DND-41 (cell line): ENCODE measurements around the gene RAD51B.

Experiments
- ATAC-seq: fragments of 200-7000 bp; cut with Tn5 transposase; 3 replicates; pipeline ENCODE4 v1.9.1; 2021; ENCODE audit warnings: low read depth; ENCODE audit not compliant: insufficient read depth
- DNase-seq: peaks from one replicate; pipeline ENCODE4 v3.0.0-alpha.2; 2020
- H2AFZ ChIP-seq: 2 replicates; pipeline ENCODE4 v1.6.0; 2012; ENCODE audit warnings: low read depth, low read length
- H3K27ac ChIP-seq: 2 replicates; pipeline ENCODE4 v1.5.1; 2012; ENCODE audit warnings: low read length, inconsistent platforms
- H3K27me3 ChIP-seq: fragments of 200-600 bp; sonication (generic); 2 replicates; pipeline ENCODE4 v1.6.0; 2012; ENCODE audit warnings: low read length, mild to moderate bottlenecking, inconsistent platforms; ENCODE audit not compliant: insufficient read depth, poor library complexity
- H3K36me3 ChIP-seq: 2 replicates; pipeline ENCODE4 v1.5.1; 2012; ENCODE audit warnings: low read length, inconsistent platforms; ENCODE audit not compliant: insufficient read depth
- H3K4me1 ChIP-seq: 2 replicates; pipeline ENCODE4 v1.5.1; 2012; ENCODE audit warnings: mild to moderate bottlenecking, low read length; ENCODE audit not compliant: insufficient read depth
- H3K4me2 ChIP-seq: 2 replicates; pipeline ENCODE4 v1.6.0; 2012; ENCODE audit warnings: mild to moderate bottlenecking, moderate library complexity, low read length, inconsistent platforms; ENCODE audit not compliant: insufficient read depth
- H3K4me3 ChIP-seq, 2 experiments: fragments of 200-600 bp in 1 of 2; shearing (Covaris generic) in 1 of 2; 2 replicates each; pipeline ENCODE4 v1.5.1; 2012 to 2016; ENCODE audit warnings: inconsistent platforms in 2 of 2, low read length in 2 of 2, mild to moderate bottlenecking in 2 of 2, low read depth in 1 of 2, moderate library complexity in 1 of 2
- H3K79me2 ChIP-seq: 2 replicates; pipeline ENCODE4 v1.6.0; 2012; ENCODE audit warnings: low read length, inconsistent platforms; ENCODE audit not compliant: insufficient read depth
- H3K9ac ChIP-seq: 2 replicates; pipeline ENCODE4 v1.6.0; 2012; ENCODE audit warnings: low read depth, mild to moderate bottlenecking, inconsistent platforms, low read length, moderate library complexity
- H3K9me3 ChIP-seq: 2 replicates; pipeline ENCODE4 v1.5.1; 2012; ENCODE audit warnings: low read length, moderate library complexity, mild to moderate bottlenecking, inconsistent platforms; ENCODE audit not compliant: insufficient read depth, severe bottlenecking
- H4K20me1 ChIP-seq: 2 replicates; pipeline ENCODE4 v1.6.0; 2012; ENCODE audit warnings: low read length; ENCODE audit not compliant: insufficient read depth
- CTCF ChIP-seq: IDR thresholded peaks from 2 replicates; pipeline ENCODE4 v1.5.1; 2012; ENCODE audit warnings: borderline replicate concordance, low read length, moderate library complexity, mild to moderate bottlenecking; ENCODE audit not compliant: poor library complexity, severe bottlenecking; ENCODE audit errors: extremely low read depth
- EZH2 ChIP-seq: IDR thresholded peaks from 3 replicates; pipeline ENCODE4 v1.6.1; 2012; ENCODE audit warnings: borderline replicate concordance, low read depth, mild to moderate bottlenecking, moderate library complexity, low read length, inconsistent platforms; ENCODE audit not compliant: severe bottlenecking

RAD51B gene

GRCh38 chr14:67833403-67833802 lies 13.8 kb downstream of the RAD51B start:
- H2AFZ ChIP-seq = no peak overlapping the region
- peaks cover 5% of the 10 kb centered on the region; the same call in 1 of the 2 replicates for H3K79me2 ChIP-seq
- H3K4me2 ChIP-seq = no peak overlapping the region
- no peak for TF ChIP-seq EZH2
- H4K20me1 ChIP-seq = no peaks in the 10 kb centered on the region
- no peaks in the 10 kb centered on the region for H3K27me3 ChIP-seq
- H3K9me3 ChIP-seq = no peaks in the 10 kb centered on the region
- H3K27ac ChIP-seq = no peak overlapping the region
- H3K4me3 ChIP-seq = no peak overlapping the region
- DNase-seq (no peak), ATAC-seq (no peak)
- H3K4me1 ChIP-seq = no peaks in the 10 kb centered on the region
- peaks cover 28% of the 10 kb centered on the region for H3K36me3 ChIP-seq
- H3K9ac ChIP-seq = no peak overlapping the region

GRCh38 chr14:67835596-67835995 lies 16.0 kb downstream of the RAD51B start:
- Histone ChIP-seq H3K9me3 (no peaks in the 10 kb centered on the region), H3K79me2 (no peaks in the 10 kb centered on the region), H3K4me3 (no peak overlapping the region), H3K4me1 (no peaks in the 10 kb centered on the region), H3K27ac (no peak overlapping the region), H3K9ac (no peak overlapping the region), H3K27me3 (no peaks in the 10 kb centered on the region), H4K20me1 (no peaks in the 10 kb centered on the region), H3K36me3 (peaks cover 23% of the 10 kb centered on the region), H2AFZ (no peak overlapping the region), H3K4me2 (no peak overlapping the region)
- TF ChIP-seq CTCF (no peak), EZH2 (no peak)
- DNase-seq (no peak), ATAC-seq (no peak)

- peak; percentile 68 for DNase-seq
- no peak overlapping the region for H3K27ac ChIP-seq
- no peak overlapping the region for H2AFZ ChIP-seq
- TF ChIP-seq EZH2 (no peak), CTCF (peak; percentile 77)
- H4K20me1 ChIP-seq = no peaks in the 10 kb centered on the region
- H3K4me3 ChIP-seq = no peak overlapping the region
- no peak overlapping the region for H3K4me2 ChIP-seq
- peaks cover 23% of the 10 kb centered on the region for H3K36me3 ChIP-seq
- no peaks in the 10 kb centered on the region; the same call in 1 of the 2 replicates for H3K79me2 ChIP-seq
- ATAC-seq = peak; percentile 64; the same call in 1 of the 3 replicates
- no peaks in the 10 kb centered on the region for H3K27me3 ChIP-seq
- H3K4me1 ChIP-seq = no peaks in the 10 kb centered on the region
- no peak overlapping the region for H3K9ac ChIP-seq
- no peaks in the 10 kb centered on the region for H3K9me3 ChIP-seq
Measured at GRCh38 chr14:67837011-67837624, 17.5 kb downstream of the RAD51B start.

- TF ChIP-seq EZH2 (no peak), CTCF (no peak)
- H3K9me3 ChIP-seq = peaks cover 13% of the 10 kb centered on the region
- DNase-seq (no peak), ATAC-seq (no peak)
- H3K27me3 ChIP-seq = no peaks in the 10 kb centered on the region
- H3K36me3 ChIP-seq = peaks cover 11% of the 10 kb centered on the region; the same call in 1 of the 2 replicates
- no peaks in the 10 kb centered on the region for H3K4me1 ChIP-seq
- H3K4me2 ChIP-seq = no peak overlapping the region
- no peak overlapping the region for H3K27ac ChIP-seq
- no peak overlapping the region for H3K9ac ChIP-seq
- H3K79me2 ChIP-seq = peaks cover 22% of the 10 kb centered on the region
- no peak overlapping the region for H3K4me3 ChIP-seq
- H4K20me1 ChIP-seq = no peaks in the 10 kb centered on the region
- H2AFZ ChIP-seq = no peak overlapping the region
Measured at GRCh38 chr14:67846029-67846610, 26.5 kb downstream of the RAD51B start.
